Measurements from ENCODE around the gene GMCL1. TPM values are rescaled to one million over a fixed set of nuclear protein-coding genes. Genes with fewer than 3 reads are reported as not detected.

The GMCL1 gene
- total and polyA plus RNA-seq, 2 of the 13 experiments (the other 11 are each of a cell fraction or from before 2014, with no cell fraction given), result 18.7 to 24.0 TPM

- TF ChIP-seq CEBPZ (IDR thresholded peaks at IDR 0.05; ENCODE audit: low read length), result no peak
- no peak for TF ChIP-seq ZBTB39 (CRISPR knock-in tag; IDR thresholded peaks at IDR 0.05)
- no peak for TF ChIP-seq ZBTB33 (CRISPR knock-in tag; IDR thresholded peaks at IDR 0.05)
- TF ChIP-seq GFI1 (CRISPR knock-in tag; IDR thresholded peaks at IDR 0.05; ENCODE audit: borderline replicate concordance), result no peak
- no peak for TF ChIP-seq NR1H2 (CRISPR knock-in tag; IDR thresholded peaks at IDR 0.05; ENCODE audit: borderline replicate concordance, low read depth)
- TF ChIP-seq ZNF703 (CRISPR knock-in tag; IDR thresholded peaks at IDR 0.05; ENCODE audit: borderline replicate concordance), result peak; percentile 48; the same call in 1 of the 2 replicates
- TF ChIP-seq SP2 (CRISPR knock-in tag; IDR thresholded peaks at IDR 0.05), result peak; percentile 91
- no peak for TF ChIP-seq MLX (CRISPR knock-in tag; IDR thresholded peaks at IDR 0.05)
- TF ChIP-seq ZXDC (CRISPR knock-in tag; IDR thresholded peaks at IDR 0.05), result peak; percentile 83; the same call in 1 of the 2 replicates
- TF ChIP-seq HOXD1 (CRISPR knock-in tag; IDR thresholded peaks at IDR 0.05), result 0 out of 2 replicates have a peak, but pooled peaks have one; percentile 61
- TF ChIP-seq MYPOP (CRISPR knock-in tag; IDR thresholded peaks at IDR 0.05), result 0 out of 2 replicates have a peak, but pooled peaks have one; percentile 53
- no peak for TF ChIP-seq ZNF207 (IDR thresholded peaks at IDR 0.05; ENCODE audit: borderline replicate concordance)
Observed at GRCh38 chr2:69914950-69915945, 85.8 kb downstream of the GMCL1 start, which contains the start of gene MXD1 (continued).
